Measurements from ENCODE around the gene ALDH1A3. TPM values are rescaled to one million over a fixed set of nuclear protein-coding genes. Genes with fewer than 3 reads are reported as not detected.

ALDH1A3 gene
- total RNA-seq, 1 donor = 54.6 TPM

- peak overlapping the region; percentile 90 for H3K4me2 ChIP-seq (ENCODE audit: insufficient read depth, low read length)
- no peak for TF ChIP-seq CTCF (IDR thresholded peaks at IDR 0.05; ENCODE audit: extremely low read depth, low read depth, low read length)
- H3K79me2 ChIP-seq (ENCODE audit: insufficient read depth, low read length) = peaks cover 39% of the 10 kb centered on the region
- H3K36me3 ChIP-seq (ENCODE audit: insufficient read depth, low read length) = no peaks in the 10 kb centered on the region
- H4K20me1 ChIP-seq (ENCODE audit: insufficient read depth, low read length) = no peaks in the 10 kb centered on the region
- peak overlapping the region; percentile 57 for H3K4me3 ChIP-seq (ENCODE audit: insufficient read depth, low read length)
- peak overlapping the region; percentile 45 for H2AFZ ChIP-seq (ENCODE audit: low read length)
- peak overlapping the region; percentile 98 for H3K27ac ChIP-seq (ENCODE audit: low read depth, low read length)
- H3K9me3 ChIP-seq (ENCODE audit: low read depth, low read length) = no peaks in the 10 kb centered on the region
- H3K4me1 ChIP-seq (ENCODE audit: insufficient read depth, low read length) = peaks cover 38% of the 10 kb centered on the region
- no peaks in the 10 kb centered on the region for H3K27me3 ChIP-seq (ENCODE audit: insufficient read depth, low read length)
- no peak for DNase-seq (ENCODE audit: insufficient read length, low spot score, missing footprints)
Measured at GRCh38 chr15:100959066-100960050, 79.7 kb downstream of the ALDH1A3 start.

Small RNA genes lying within 50 kb of the gene (small RNA-seq; reads per million reads assigned to genes)
- gene AC015712.3 = not detected

Other genes starting within 250 kb of the ALDH1A3 start
- gene LRRK1, start 39.5 kb downstream of the ALDH1A3 start, total RNA-seq = 14.1 and 15.2 TPM in 2 replicates